ENCODE results near the gene SEC14L5. TPM values are rescaled to one million over a fixed set of nuclear protein-coding genes. Genes with fewer than 3 reads are reported as not detected.

Gene SEC14L5
- total and polyA plus RNA-seq, 2 of the 4 experiments (the other 2 are of a cell fraction), result 0.07 TPM; not detected in 1

DNA sequence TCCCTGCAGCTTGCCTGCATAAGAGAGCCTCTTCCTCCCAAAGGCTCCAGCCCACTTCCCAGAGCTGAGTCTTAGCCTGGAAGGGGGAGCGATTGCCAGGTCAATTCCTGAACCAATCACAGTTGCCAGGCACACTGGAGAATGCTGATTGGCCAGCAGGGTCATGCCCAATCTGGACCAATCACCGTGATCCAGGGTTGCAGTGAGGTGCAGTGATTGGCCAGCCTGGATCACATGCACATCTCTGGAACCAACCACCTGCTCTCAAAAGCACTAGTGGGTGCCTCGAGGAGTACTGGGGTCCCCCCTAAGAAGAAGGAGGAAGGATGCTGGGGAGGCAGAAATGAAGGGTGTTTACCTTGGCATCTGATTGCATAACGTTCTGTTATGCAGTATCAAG, 57.2 kb downstream of the SEC14L5 start:
- Histone ChIP-seq H3K27ac (ENCODE audit: insufficient read depth, low read length) (no peak overlapping the region), H4K91ac (ENCODE audit: insufficient read depth, low read depth, low read length) (no peak overlapping the region), H2BK20ac (ENCODE audit: low read depth, low read length) (no peak overlapping the region), H3K9ac (ENCODE audit: low read depth, low read length) (no peak overlapping the region), H2AFZ (replicated peaks; ENCODE audit: low read length, poor library complexity) (no peak overlapping the region), H3K4me2 (ENCODE audit: low read depth, low read length) (no peak overlapping the region), H2BK5ac (ENCODE audit: low read depth, low read length, poor library complexity, severe bottlenecking) (no peak overlapping the region), H3K56ac (ENCODE audit: extremely low read depth, insufficient read depth, low read length) (no peak overlapping the region), H3K79me1 (ENCODE audit: low read depth in 1 of 2, low read length in 2 of 2) (no peaks in the 10 kb centered on the region), H3K27me3 (ENCODE audit: control insufficient read depth, insufficient read depth, low read length) (peaks cover 27% of the 10 kb centered on the region), H3K36me3 (ENCODE audit: control insufficient read depth, insufficient read depth, low read length) (no peaks in the 10 kb centered on the region), H3K4me3 (ENCODE audit: insufficient read depth, low read depth, low read length) (no peak overlapping the region), H2AK9ac (replicated peaks; ENCODE audit: low read depth, low read length, poor library complexity) (no peak overlapping the region), H4K5ac (ENCODE audit: low read depth, low read length) (no peak overlapping the region), H2AK5ac (ENCODE audit: low read depth, low read length) (no peak overlapping the region), H2BK15ac (ENCODE audit: low read depth, low read length) (no peak overlapping the region), H3K9me1 (ENCODE audit: insufficient read depth, low read length) (no peaks in the 10 kb centered on the region), H3K4ac (ENCODE audit: low read depth, low read length) (no peak overlapping the region), H3K9me3 (ENCODE audit: control insufficient read depth, insufficient read depth, low read length) (no peaks in the 10 kb centered on the region), H3K4me1 (ENCODE audit: control insufficient read depth, insufficient read depth, low read length) (no peaks in the 10 kb centered on the region), H3K18ac (ENCODE audit: low read depth, low read length) (no peak overlapping the region), H4K8ac (ENCODE audit: low read depth in 2 of 2, low read length in 2 of 2) (no peak overlapping the region), H2BK120ac (ENCODE audit: low read depth, low read length) (no peak overlapping the region), H3K23ac (ENCODE audit: low read depth, low read length) (no peak overlapping the region), H3K14ac (replicated peaks; ENCODE audit: low read depth, low read length) (no peak overlapping the region), H4K20me1 (ENCODE audit: insufficient read depth, low read length) (no peaks in the 10 kb centered on the region)
- TF ChIP-seq, protein P1, sequence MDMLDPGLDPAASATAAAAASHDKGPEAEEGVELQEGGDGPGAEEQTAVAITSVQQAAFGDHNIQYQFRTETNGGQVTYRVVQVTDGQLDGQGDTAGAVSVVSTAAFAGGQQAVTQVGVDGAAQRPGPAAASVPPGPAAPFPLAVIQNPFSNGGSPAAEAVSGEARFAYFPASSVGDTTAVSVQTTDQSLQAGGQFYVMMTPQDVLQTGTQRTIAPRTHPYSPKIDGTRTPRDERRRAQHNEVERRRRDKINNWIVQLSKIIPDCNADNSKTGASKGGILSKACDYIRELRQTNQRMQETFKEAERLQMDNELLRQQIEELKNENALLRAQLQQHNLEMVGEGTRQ (IDR thresholded peaks at IDR 0.05; ENCODE audit: low read depth, low read length), result 0 out of 2 replicates have a peak, but pooled peaks have one; percentile 18
- TF ChIP-seq RFX5 (IDR thresholded peaks at IDR 0.05; ENCODE audit: low read depth, low read length), result no peak
- DNase-seq (no peak), ATAC-seq (ENCODE audit: low read depth) (peak; percentile 24; the same call in 1 of the 2 replicates)
- 29% methylated on average over 1 of the region's 4 CpGs; no CpG with 5 or more reads in 1 of the 2 experiments for WGBS, 2 experiments (ENCODE audit: extremely low coverage in 2 of 2, insufficient read length in 1 of 2)
- CTCF ChIA-PET, result no interaction called here
- in situ Hi-C loops (cut with MboI; ENCODE audit: low sequenced_read_pairs) (no loop called here), dilution Hi-C loops (cut with HindIII; ENCODE audit: low sequenced_read_pairs, unreplicated experiment) (no loop called here), intact Hi-C loops (cut with micrococcal nuclease) (no loop called here)
- BruUV-seq (replicated peaks), result no TSS peak
- POLR2A ChIA-PET (ENCODE audit: unreplicated experiment), result no interaction called here
